ENCODE results near the gene HECW1.

HECW1 gene

GRCh38 chr7:43490016-43490415 lies 377.6 kb downstream of the HECW1 start:
- no peak for TF ChIP-seq OSR1 (CRISPR knock-in tag; IDR thresholded peaks at IDR 0.05)
- TF ChIP-seq, protein P1, sequence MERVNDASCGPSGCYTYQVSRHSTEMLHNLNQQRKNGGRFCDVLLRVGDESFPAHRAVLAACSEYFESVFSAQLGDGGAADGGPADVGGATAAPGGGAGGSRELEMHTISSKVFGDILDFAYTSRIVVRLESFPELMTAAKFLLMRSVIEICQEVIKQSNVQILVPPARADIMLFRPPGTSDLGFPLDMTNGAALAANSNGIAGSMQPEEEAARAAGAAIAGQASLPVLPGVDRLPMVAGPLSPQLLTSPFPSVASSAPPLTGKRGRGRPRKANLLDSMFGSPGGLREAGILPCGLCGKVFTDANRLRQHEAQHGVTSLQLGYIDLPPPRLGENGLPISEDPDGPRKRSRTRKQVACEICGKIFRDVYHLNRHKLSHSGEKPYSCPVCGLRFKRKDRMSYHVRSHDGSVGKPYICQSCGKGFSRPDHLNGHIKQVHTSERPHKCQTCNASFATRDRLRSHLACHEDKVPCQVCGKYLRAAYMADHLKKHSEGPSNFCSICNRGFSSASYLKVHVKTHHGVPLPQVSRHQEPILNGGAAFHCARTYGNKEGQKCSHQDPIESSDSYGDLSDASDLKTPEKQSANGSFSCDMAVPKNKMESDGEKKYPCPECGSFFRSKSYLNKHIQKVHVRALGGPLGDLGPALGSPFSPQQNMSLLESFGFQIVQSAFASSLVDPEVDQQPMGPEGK (CRISPR knock-in tag; IDR thresholded peaks at IDR 0.05; ENCODE audit: borderline replicate concordance) = no peak
- no peak for TF ChIP-seq ZFP30 (CRISPR knock-in tag; IDR thresholded peaks at IDR 0.05)
- no peak for TF ChIP-seq ZNF565 (CRISPR knock-in tag; conservative IDR thresholded peaks at IDR 0.05; ENCODE audit: low read depth)
- TF ChIP-seq TOX (CRISPR knock-in tag; IDR thresholded peaks at IDR 0.05; ENCODE audit: borderline replicate concordance) = no peak
- no peak for TF ChIP-seq CSDC2 (CRISPR knock-in tag; IDR thresholded peaks at IDR 0.05)
- TF ChIP-seq BACH2 (CRISPR knock-in tag; IDR thresholded peaks at IDR 0.05; ENCODE audit: borderline replicate concordance) = no peak

GRCh38 chr7:43491123-43491522 lies 378.7 kb downstream of the HECW1 start:
- TF ChIP-seq SNAI2 (CRISPR knock-in tag; IDR thresholded peaks at IDR 0.05) = no peak
- TF ChIP-seq CSDC2 (CRISPR knock-in tag; IDR thresholded peaks at IDR 0.05) = no peak
- TF ChIP-seq ARNTL (CRISPR knock-in tag; IDR thresholded peaks at IDR 0.05; ENCODE audit: borderline replicate concordance, low read depth) = no peak
- no peak for TF ChIP-seq BACH2 (CRISPR knock-in tag; IDR thresholded peaks at IDR 0.05; ENCODE audit: borderline replicate concordance)
- no peak for TF ChIP-seq ZNF8 (CRISPR knock-in tag; IDR thresholded peaks at IDR 0.05)
- TF ChIP-seq, protein P1 (CRISPR knock-in tag; IDR thresholded peaks at IDR 0.05; ENCODE audit: borderline replicate concordance) = no peak
- no peak for TF ChIP-seq RARB (CRISPR knock-in tag; IDR thresholded peaks at IDR 0.05)
- no peak for TF ChIP-seq ZC3H10 (CRISPR knock-in tag; IDR thresholded peaks at IDR 0.05)
- TF ChIP-seq ESRRG (CRISPR knock-in tag; IDR thresholded peaks at IDR 0.05) = no peak
- no peak for TF ChIP-seq TSHZ2 (CRISPR knock-in tag; IDR thresholded peaks at IDR 0.05)
- no peak for TF ChIP-seq ZFP30 (CRISPR knock-in tag; IDR thresholded peaks at IDR 0.05)
- TF ChIP-seq TCF4 (CRISPR knock-in tag; IDR thresholded peaks at IDR 0.05; ENCODE audit: borderline replicate concordance) = no peak
- TF ChIP-seq, protein P2, sequence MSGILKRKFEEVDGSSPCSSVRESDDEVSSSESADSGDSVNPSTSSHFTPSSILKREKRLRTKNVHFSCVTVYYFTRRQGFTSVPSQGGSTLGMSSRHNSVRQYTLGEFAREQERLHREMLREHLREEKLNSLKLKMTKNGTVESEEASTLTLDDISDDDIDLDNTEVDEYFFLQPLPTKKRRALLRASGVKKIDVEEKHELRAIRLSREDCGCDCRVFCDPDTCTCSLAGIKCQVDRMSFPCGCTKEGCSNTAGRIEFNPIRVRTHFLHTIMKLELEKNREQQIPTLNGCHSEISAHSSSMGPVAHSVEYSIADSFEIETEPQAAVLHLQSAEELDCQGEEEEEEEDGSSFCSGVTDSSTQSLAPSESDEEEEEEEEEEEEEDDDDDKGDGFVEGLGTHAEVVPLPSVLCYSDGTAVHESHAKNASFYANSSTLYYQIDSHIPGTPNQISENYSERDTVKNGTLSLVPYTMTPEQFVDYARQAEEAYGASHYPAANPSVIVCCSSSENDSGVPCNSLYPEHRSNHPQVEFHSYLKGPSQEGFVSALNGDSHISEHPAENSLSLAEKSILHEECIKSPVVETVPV (CRISPR knock-in tag; IDR thresholded peaks at IDR 0.05) = no peak
- no peak for TF ChIP-seq ZNF70 (CRISPR knock-in tag; IDR thresholded peaks at IDR 0.05)
- TF ChIP-seq, protein P3, sequence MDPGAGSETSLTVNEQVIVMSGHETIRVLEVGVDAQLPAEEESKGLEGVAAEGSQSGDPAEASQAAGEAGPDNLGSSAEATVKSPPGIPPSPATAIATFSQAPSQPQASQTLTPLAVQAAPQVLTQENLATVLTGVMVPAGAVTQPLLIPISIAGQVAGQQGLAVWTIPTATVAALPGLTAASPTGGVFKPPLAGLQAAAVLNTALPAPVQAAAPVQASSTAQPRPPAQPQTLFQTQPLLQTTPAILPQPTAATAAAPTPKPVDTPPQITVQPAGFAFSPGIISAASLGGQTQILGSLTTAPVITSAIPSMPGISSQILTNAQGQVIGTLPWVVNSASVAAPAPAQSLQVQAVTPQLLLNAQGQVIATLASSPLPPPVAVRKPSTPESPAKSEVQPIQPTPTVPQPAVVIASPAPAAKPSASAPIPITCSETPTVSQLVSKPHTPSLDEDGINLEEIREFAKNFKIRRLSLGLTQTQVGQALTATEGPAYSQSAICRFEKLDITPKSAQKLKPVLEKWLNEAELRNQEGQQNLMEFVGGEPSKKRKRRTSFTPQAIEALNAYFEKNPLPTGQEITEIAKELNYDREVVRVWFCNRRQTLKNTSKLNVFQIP (CRISPR knock-in tag; IDR thresholded peaks at IDR 0.05; ENCODE audit: borderline replicate concordance, low read depth) = no peak
- no peak for TF ChIP-seq GLIS3 (CRISPR knock-in tag; IDR thresholded peaks at IDR 0.05)
- TF ChIP-seq ZFP3 (CRISPR knock-in tag; IDR thresholded peaks at IDR 0.05) = no peak
- TF ChIP-seq PPARA (CRISPR knock-in tag; IDR thresholded peaks at IDR 0.05; ENCODE audit: borderline replicate concordance) = no peak
- ATAC-seq = no peak

More at GRCh38 chr7:43490016-43490415, 377.6 kb downstream of the HECW1 start:
- no peak for ATAC-seq

DNA sequence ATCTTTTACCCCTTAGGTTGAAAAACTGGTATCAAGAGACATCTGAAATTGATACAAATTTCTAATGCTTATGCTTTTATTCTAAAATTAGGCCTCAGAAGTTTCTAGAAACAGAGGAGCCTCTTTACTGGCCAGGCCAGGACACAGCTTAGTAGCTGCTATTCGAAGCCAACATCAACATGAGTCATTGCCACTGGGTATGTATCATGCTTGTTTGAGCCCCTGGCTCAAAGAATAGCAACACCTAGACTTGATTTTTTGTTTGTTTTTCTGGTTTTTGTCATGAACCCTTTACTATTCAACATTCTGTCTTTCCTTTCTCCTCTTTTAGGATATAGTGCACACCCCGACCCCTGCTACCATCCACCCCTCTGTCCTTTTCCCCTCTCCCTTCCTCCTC lies 379.5 kb downstream of the HECW1 start:
- TF ChIP-seq ZNF565 (CRISPR knock-in tag; conservative IDR thresholded peaks at IDR 0.05; ENCODE audit: low read depth) = no peak
- TF ChIP-seq BACH2 (CRISPR knock-in tag; IDR thresholded peaks at IDR 0.05; ENCODE audit: borderline replicate concordance) = no peak
- TF ChIP-seq TCF4 (CRISPR knock-in tag; IDR thresholded peaks at IDR 0.05; ENCODE audit: borderline replicate concordance) = no peak
- TF ChIP-seq ISL1 (CRISPR knock-in tag; IDR thresholded peaks at IDR 0.05) = no peak
- TF ChIP-seq ZC3H10 (CRISPR knock-in tag; IDR thresholded peaks at IDR 0.05) = no peak
- no peak for TF ChIP-seq ZFP30 (CRISPR knock-in tag; IDR thresholded peaks at IDR 0.05)
- no peak for TF ChIP-seq CREB5 (CRISPR knock-in tag; IDR thresholded peaks at IDR 0.05; ENCODE audit: low read depth)
- TF ChIP-seq ESRRG (CRISPR knock-in tag; IDR thresholded peaks at IDR 0.05) = no peak
- no peak for TF ChIP-seq RARB (CRISPR knock-in tag; IDR thresholded peaks at IDR 0.05)
- TF ChIP-seq SNAI2 (CRISPR knock-in tag; IDR thresholded peaks at IDR 0.05) = no peak
- TF ChIP-seq, protein P1 (CRISPR knock-in tag; IDR thresholded peaks at IDR 0.05; ENCODE audit: borderline replicate concordance) = no peak
- TF ChIP-seq CSDC2 (CRISPR knock-in tag; IDR thresholded peaks at IDR 0.05) = no peak
- no peak for TF ChIP-seq OSR1 (CRISPR knock-in tag; IDR thresholded peaks at IDR 0.05)
- TF ChIP-seq ZFP3 (CRISPR knock-in tag; IDR thresholded peaks at IDR 0.05) = no peak
- peak; percentile 66; the same call in 2 of the 3 replicates for ATAC-seq

Measured in SK-N-SH treated with all-trans-retinoic acid at 6 μM for 48 hours (cell line).